NT2/D1 (cell line): ENCODE measurements around the gene CRTAP.

Experiments
- SUZ12 ChIP-seq: IDR thresholded peaks from 2 replicates; pipeline ENCODE4 v1.6.1; 2011; ENCODE audit not compliant: insufficient read length, insufficient read depth; ENCODE audit errors: extremely low read depth
- YY1 ChIP-seq: IDR thresholded peaks from 2 replicates; pipeline ENCODE4 v1.6.1; 2011; ENCODE audit not compliant: insufficient read length, insufficient read depth
- ZNF274 ChIP-seq: IDR thresholded peaks from 2 replicates; pipeline ENCODE4 v1.6.1; 2011; ENCODE audit warnings: mild to moderate bottlenecking, low read depth, low read length

DNA sequence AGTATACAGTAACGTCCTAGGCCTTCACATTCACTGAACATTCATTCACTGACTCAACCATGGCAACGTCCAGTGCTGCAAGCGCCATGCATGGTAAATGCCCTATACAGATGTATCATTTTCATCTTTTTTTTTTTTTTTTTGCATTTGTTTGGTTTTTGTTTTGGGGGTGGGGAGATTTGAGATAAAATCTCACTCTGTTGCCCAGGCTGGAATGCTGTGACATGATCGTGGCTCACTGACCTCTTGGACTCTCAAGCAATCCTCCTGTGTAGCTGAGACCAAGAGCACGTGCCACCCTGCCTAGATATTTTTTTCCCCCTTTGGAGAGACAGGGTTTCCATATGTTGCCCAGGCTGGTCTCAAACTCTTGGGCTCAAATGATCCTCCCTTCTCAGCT is 67.4 kb downstream of the CRTAP start:
- TF ChIP-seq ZNF274 (no peak), YY1 (no peak), SUZ12 (no peak)
